H9 (cell line): ENCODE results near the gene CORT. TPM values are rescaled to one million over a fixed set of nuclear protein-coding genes. Genes with fewer than 3 reads are reported as not detected.
"Not testable (repeated sequence)": the region's sequence is repeated elsewhere in the genome, so short reads cannot be mapped to it uniquely, and the experiment has no call there.

Source experiments
- DNase-seq: peaks from one replicate; pipeline ENCODE4 v3.0.0-alpha.2; 2017
- H2AFZ ChIP-seq: one replicate; pipeline ENCODE4 v1.6.1; 2013; ENCODE audit warnings: mild to moderate bottlenecking, low read length, control low read depth, moderate library complexity
- H2AK5ac ChIP-seq: 2 replicates; pipeline ENCODE4 v1.6.1; 2013; ENCODE audit warnings: low read length, control low read depth, mixed read lengths; ENCODE audit not compliant: insufficient read length
- H2BK120ac ChIP-seq: one replicate; pipeline ENCODE4 v1.6.1; 2013; ENCODE audit warnings: low read depth, mild to moderate bottlenecking, low read length, control low read depth, inconsistent platforms; ENCODE audit not compliant: poor library complexity, severe bottlenecking
- H2BK12ac ChIP-seq: 2 replicates; pipeline ENCODE4 v1.6.1; 2013; ENCODE audit warnings: low read length, control low read depth, mixed read lengths, low read depth; ENCODE audit not compliant: insufficient read length
- H2BK15ac ChIP-seq: 2 replicates; pipeline ENCODE4 v1.6.1; 2013; ENCODE audit warnings: low read depth, low read length, control low read depth
- H2BK20ac ChIP-seq: one replicate; pipeline ENCODE4 v1.6.1; 2013; ENCODE audit warnings: low read depth, mild to moderate bottlenecking, low read length, control low read depth, inconsistent platforms; ENCODE audit not compliant: poor library complexity, severe bottlenecking
- H2BK5ac ChIP-seq: 2 replicates; pipeline ENCODE4 v1.6.1; 2013; ENCODE audit warnings: low read length, control low read depth, mixed read lengths; ENCODE audit not compliant: insufficient read length
- H3K14ac ChIP-seq: 2 replicates; pipeline ENCODE4 v1.6.1; 2013; ENCODE audit warnings: low read length, control low read depth; ENCODE audit not compliant: insufficient read depth
- H3K18ac ChIP-seq: 2 replicates; pipeline ENCODE4 v1.6.1; 2013; ENCODE audit warnings: low read depth, mild to moderate bottlenecking, mixed read lengths, low read length, control low read depth; ENCODE audit not compliant: insufficient read length
- H3K23ac ChIP-seq: 2 replicates; pipeline ENCODE4 v1.6.1; 2013; ENCODE audit warnings: low read length, control low read depth, mixed read lengths, low read depth; ENCODE audit not compliant: insufficient read length
- H3K23me2 ChIP-seq: 2 replicates; pipeline ENCODE4 v1.6.1; 2013; ENCODE audit warnings: low read depth, mild to moderate bottlenecking, mixed read lengths, low read length, control low read depth; ENCODE audit not compliant: insufficient read length, poor library complexity, severe bottlenecking
- H3K27ac ChIP-seq: 2 replicates; pipeline ENCODE4 v1.5.1; 2013; ENCODE audit warnings: low read length, control low read depth, mixed read lengths, low read depth; ENCODE audit not compliant: insufficient read length
- H3K27me3 ChIP-seq: 2 replicates; pipeline ENCODE4 v1.6.1; 2013; ENCODE audit warnings: low read length, control low read depth, inconsistent platforms; ENCODE audit not compliant: insufficient read depth
- H3K4ac ChIP-seq: 2 replicates; pipeline ENCODE4 v1.6.1; 2013; ENCODE audit warnings: low read depth, mild to moderate bottlenecking, control low read depth, inconsistent platforms, low read length, moderate library complexity
- H3K4me1 ChIP-seq: 2 replicates; pipeline ENCODE4 v1.6.1; 2013; ENCODE audit warnings: low read length, control low read depth, inconsistent platforms; ENCODE audit not compliant: insufficient read depth
- H3K4me2 ChIP-seq: 2 replicates; pipeline ENCODE4 v1.6.1; 2013; ENCODE audit warnings: low read length, control low read depth, mixed read lengths; ENCODE audit not compliant: insufficient read length, insufficient read depth
- H3K56ac ChIP-seq: 2 replicates; pipeline ENCODE4 v1.6.1; 2013; ENCODE audit warnings: low read depth, mild to moderate bottlenecking, mixed read lengths, low read length, control low read depth; ENCODE audit not compliant: insufficient read length
- H3K79me1 ChIP-seq: 2 replicates; pipeline ENCODE4 v1.6.1; 2013; ENCODE audit warnings: low read depth, mild to moderate bottlenecking, moderate library complexity, low read length, control low read depth, inconsistent platforms; ENCODE audit not compliant: insufficient read depth, poor library complexity, severe bottlenecking
- H3K79me2 ChIP-seq: 2 replicates; pipeline ENCODE4 v1.6.1; 2013; ENCODE audit warnings: low read length, control low read depth, inconsistent platforms; ENCODE audit not compliant: insufficient read depth
- H3K9ac ChIP-seq: 2 replicates; pipeline ENCODE4 v1.6.1; 2013; ENCODE audit warnings: low read length, control low read depth, mixed read lengths; ENCODE audit not compliant: insufficient read length; ENCODE audit errors: extremely low read depth
- H3K9me3 ChIP-seq: one replicate; pipeline ENCODE4 v1.6.1; 2013; ENCODE audit warnings: low read depth, low read length, inconsistent platforms; ENCODE audit not compliant: control insufficient read depth
- H3T11ph ChIP-seq: one replicate; pipeline ENCODE4 v1.6.1; 2013; ENCODE audit warnings: mild to moderate bottlenecking, low read length, control low read depth, inconsistent platforms
- H4K20me1 ChIP-seq: one replicate; pipeline ENCODE4 v1.6.1; 2013; ENCODE audit not compliant: control insufficient read depth, insufficient read length, insufficient read depth
- H4K5ac ChIP-seq: 2 replicates; pipeline ENCODE4 v1.6.1; 2013; ENCODE audit warnings: low read depth, mild to moderate bottlenecking, mixed read lengths, low read length, control low read depth; ENCODE audit not compliant: insufficient read length
- H4K8ac ChIP-seq: replicated peaks from 2 replicates; pipeline ENCODE4 v1.6.1; 2013; ENCODE audit warnings: low read length, control low read depth, mixed read lengths, low read depth; ENCODE audit not compliant: insufficient read length
- H4K91ac ChIP-seq: 2 replicates; pipeline ENCODE4 v1.6.1; 2013; ENCODE audit warnings: low read depth, mild to moderate bottlenecking, moderate library complexity, mixed read lengths, low read length, control low read depth; ENCODE audit not compliant: insufficient read length
- H3K27ac Mint-ChIP-seq, 3 experiments: 2 replicates in 2 of 3; 3 replicates in 1 of 3; pipeline ENCODE4 v1.8.0; 2020 to 2021; ENCODE audit warnings: mixed read lengths in 3 of 3, mild to moderate bottlenecking in 1 of 3, moderate library complexity in 1 of 3
- H3K27me3 Mint-ChIP-seq: 2 replicates; pipeline ENCODE4 v1.8.0; 2021; ENCODE audit warnings: low read depth, mild to moderate bottlenecking, moderate library complexity, mixed read lengths
- H3K36me3 Mint-ChIP-seq, 3 experiments: 2 replicates in 2 of 3; 3 replicates in 1 of 3; pipeline ENCODE4 v1.8.0; 2020 to 2021; ENCODE audit warnings: low read depth in 3 of 3, mixed read lengths in 3 of 3; ENCODE audit not compliant: insufficient read depth in 1 of 3
- H3K4me1 Mint-ChIP-seq, 2 experiments: 2 replicates each; pipeline ENCODE4 v1.8.0; 2020; ENCODE audit warnings: mixed read lengths in 2 of 2
- H3K4me3 Mint-ChIP-seq, 2 experiments: 2 replicates in 1 of 2; 3 replicates in 1 of 2; pipeline ENCODE4 v1.8.0; 2020 to 2021; ENCODE audit warnings: mild to moderate bottlenecking in 2 of 2, mixed read lengths in 2 of 2, moderate library complexity in 1 of 2
- H3K9me3 Mint-ChIP-seq, 2 experiments: 2 replicates in 1 of 2; 3 replicates in 1 of 2; pipeline ENCODE4 v1.8.0; 2020; ENCODE audit warnings: mild to moderate bottlenecking in 2 of 2, mixed read lengths in 2 of 2, moderate library complexity in 1 of 2
- WGBS: extraction: QIAGEN DNeasy Blood & Tissue Kit; methylation state at CpG from one replicate; pipeline ENCODE4 v1.1.7; 2013; ENCODE audit warnings: missing lambda C conversion rate, low lambda C conversion rate, mixed read lengths; ENCODE audit not compliant: insufficient read length; ENCODE audit errors: extremely low coverage; 5-methylcytosine and 5-hydroxymethylcytosine counted together
- total RNA-seq: library from RNA; stranded (reverse); gene quantifications from 2 replicates; pipeline ENCODE4 v1.2.1, GENCODE V29; 2021
- TF ChIP-seq, protein P1 (sequence below): fragments of 200-600 bp; sonication (generic); conservative IDR thresholded peaks from 3 replicates; pipeline ENCODE4 v1.8.0; 2021; ENCODE audit warnings: antibody characterized with exemption, mild to moderate bottlenecking

CORT gene
- total RNA-seq, 1 experiment from 2014 or later: not detected

DNA sequence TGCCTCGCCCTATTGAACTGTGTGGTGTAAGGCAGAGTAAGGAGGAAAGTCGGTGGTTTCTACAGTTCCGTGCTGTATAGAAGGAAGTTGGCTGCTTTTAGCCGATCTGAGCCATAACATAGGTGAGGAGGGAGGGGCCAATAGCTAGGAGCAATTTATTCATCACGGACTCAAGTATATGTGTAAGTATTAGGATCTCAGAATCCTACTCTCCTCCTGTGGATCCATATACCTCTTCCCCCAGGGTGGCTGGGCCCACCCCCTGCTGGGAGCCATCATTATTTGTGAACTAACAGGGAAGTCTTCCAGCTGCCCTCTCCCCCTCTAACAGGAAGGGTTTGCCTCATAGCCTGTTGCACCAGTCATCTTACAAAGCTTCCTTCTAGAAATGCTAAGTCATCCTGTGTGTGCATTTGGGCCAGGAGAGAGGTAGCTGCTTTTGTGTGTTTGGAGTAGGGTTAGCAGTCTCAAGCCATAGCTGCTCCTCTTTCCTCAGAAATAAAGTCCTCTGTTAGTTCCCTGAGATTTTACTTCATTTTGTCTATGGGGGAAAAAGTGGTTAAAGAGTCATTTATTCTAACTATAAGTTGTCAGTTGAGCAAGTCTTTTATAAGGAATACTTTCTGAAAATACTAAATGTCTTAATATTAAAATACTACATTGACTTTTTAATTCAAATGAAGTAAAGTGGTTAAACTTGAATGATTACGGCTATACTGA is 34.5 kb upstream of the CORT start:
- no peak overlapping the region for H4K91ac ChIP-seq
- no peaks in the 10 kb centered on the region for H3K79me1 ChIP-seq
- WGBS: no CpG with 5 or more reads among the region's 6 CpGs
- H3K23me2 ChIP-seq: no peaks in the 10 kb centered on the region
- H3K4ac ChIP-seq: no peak overlapping the region
- no peak overlapping the region for H3K18ac ChIP-seq
- H3K79me2 ChIP-seq: no peaks in the 10 kb centered on the region; the same call in 1 of the 2 replicates
- H2AFZ ChIP-seq: no peak overlapping the region
- no peak overlapping the region for H3K56ac ChIP-seq
- no peak overlapping the region for H2BK15ac ChIP-seq
- no peak overlapping the region for H2BK120ac ChIP-seq
- Mint-ChIP-seq H3K27me3 (no peaks in the 10 kb centered on the region), H3K9me3 (no peaks in the 10 kb centered on the region), H3K4me1 (peaks cover 4 to 6% of the 10 kb centered on the region in 2 experiments; a peak in 3 of 4 replicates), H3K36me3 (peaks cover 76 to 94% (median 93%) of the 10 kb centered on the region in 3 experiments), H3K4me3 (no peak overlapping the region), H3K27ac (peak overlapping the region; percentile 12 to 72 (median 16); a peak in 3 of 7 replicates)
- no peak overlapping the region for H4K5ac ChIP-seq
- H2AK5ac ChIP-seq: no peak overlapping the region
- no peak overlapping the region for H2BK20ac ChIP-seq
- TF ChIP-seq, protein P1, sequence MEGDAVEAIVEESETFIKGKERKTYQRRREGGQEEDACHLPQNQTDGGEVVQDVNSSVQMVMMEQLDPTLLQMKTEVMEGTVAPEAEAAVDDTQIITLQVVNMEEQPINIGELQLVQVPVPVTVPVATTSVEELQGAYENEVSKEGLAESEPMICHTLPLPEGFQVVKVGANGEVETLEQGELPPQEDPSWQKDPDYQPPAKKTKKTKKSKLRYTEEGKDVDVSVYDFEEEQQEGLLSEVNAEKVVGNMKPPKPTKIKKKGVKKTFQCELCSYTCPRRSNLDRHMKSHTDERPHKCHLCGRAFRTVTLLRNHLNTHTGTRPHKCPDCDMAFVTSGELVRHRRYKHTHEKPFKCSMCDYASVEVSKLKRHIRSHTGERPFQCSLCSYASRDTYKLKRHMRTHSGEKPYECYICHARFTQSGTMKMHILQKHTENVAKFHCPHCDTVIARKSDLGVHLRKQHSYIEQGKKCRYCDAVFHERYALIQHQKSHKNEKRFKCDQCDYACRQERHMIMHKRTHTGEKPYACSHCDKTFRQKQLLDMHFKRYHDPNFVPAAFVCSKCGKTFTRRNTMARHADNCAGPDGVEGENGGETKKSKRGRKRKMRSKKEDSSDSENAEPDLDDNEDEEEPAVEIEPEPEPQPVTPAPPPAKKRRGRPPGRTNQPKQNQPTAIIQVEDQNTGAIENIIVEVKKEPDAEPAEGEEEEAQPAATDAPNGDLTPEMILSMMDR: no peak
- H3K4me1 ChIP-seq: 0 out of 2 replicates have a peak, but pooled peaks cover 2% of the 10 kb centered on the region
- H4K20me1 ChIP-seq: no peaks in the 10 kb centered on the region
- no peak for DNase-seq
- no peaks in the 10 kb centered on the region for H3K27me3 ChIP-seq
- H3K4me2 ChIP-seq: no peak overlapping the region
- no peak overlapping the region for H3T11ph ChIP-seq
- no peak overlapping the region for H3K23ac ChIP-seq
- no peak overlapping the region for H3K14ac ChIP-seq
- H4K8ac ChIP-seq: no peak overlapping the region
- no peak overlapping the region for H3K27ac ChIP-seq
- H2BK5ac ChIP-seq: no peak overlapping the region
- H2BK12ac ChIP-seq: no peak overlapping the region
- no peak overlapping the region for H3K9ac ChIP-seq
- H3K9me3 ChIP-seq: no peaks in the 10 kb centered on the region

DNA sequence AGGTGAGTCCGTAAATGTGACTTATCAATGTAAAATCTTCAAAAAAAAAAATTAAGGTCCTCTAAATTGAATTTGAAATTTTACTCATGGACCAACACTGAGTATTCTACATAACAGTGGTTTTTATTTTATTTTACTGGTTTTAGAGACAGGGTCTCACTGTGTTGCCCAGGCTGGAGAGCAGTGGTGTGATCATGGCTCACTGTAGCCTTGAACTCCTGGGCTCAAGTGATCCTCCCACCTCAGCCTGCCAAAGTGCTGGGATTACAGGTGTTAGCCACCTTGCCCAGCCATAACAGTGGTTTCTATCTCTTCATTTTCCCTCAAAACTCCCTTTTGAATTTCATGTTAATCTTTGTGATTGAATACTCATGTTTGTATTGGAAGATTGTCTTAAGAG is 33.9 kb upstream of the CORT start:
- not testable (repeated sequence) for H4K8ac ChIP-seq, H3K14ac ChIP-seq, H3K4me1 Mint-ChIP-seq, H3K4me1 ChIP-seq, H3K9ac ChIP-seq, H3K9me3 Mint-ChIP-seq, H2BK12ac ChIP-seq, H3K23ac ChIP-seq, H2BK5ac ChIP-seq, H4K5ac ChIP-seq, H3K27me3 Mint-ChIP-seq, H3K56ac ChIP-seq, H3T11ph ChIP-seq, H3K27me3 ChIP-seq, H2BK15ac ChIP-seq, H3K4me2 ChIP-seq, H3K9me3 ChIP-seq, H3K4ac ChIP-seq, H2BK120ac ChIP-seq, H4K91ac ChIP-seq, H2AFZ ChIP-seq, DNase-seq, H4K20me1 ChIP-seq, H2BK20ac ChIP-seq, H3K4me3 Mint-ChIP-seq, H3K79me2 ChIP-seq, H3K27ac ChIP-seq, H3K18ac ChIP-seq, H2AK5ac ChIP-seq, H3K23me2 ChIP-seq, H3K79me1 ChIP-seq
- WGBS: no CpG with 5 or more reads among the region's 1 CpG
- Mint-ChIP-seq H3K36me3 (peaks cover 75 to 95% (median 92%) of the 10 kb centered on the region in 3 experiments), H3K27ac (peak overlapping the region in 2 of 3 experiments; percentile 29 to 88; a peak in 3 of 7 replicates)
